HCT116 (cell line): ENCODE data around the gene FKBP14. TPM values are rescaled to one million over a fixed set of nuclear protein-coding genes. Genes with fewer than 3 reads are reported as not detected.

Source experiments
- ATAC-seq: fragments of 200-7000 bp; cut with Tn5 transposase; 2 replicates; pipeline ENCODE4 v1.9.1; 2020; ENCODE audit warnings: mild to moderate bottlenecking, moderate library complexity
- BruUV-seq: library from RNA; stranded (reverse); fragments of 400-500 nt; replicated peaks from 2 replicates; lab custom pipeline; 2021; lab: Mats Ljungman, UMichigan
- CTCF ChIA-PET: fragments of 300-600 bp; sonication (Branson Sonifier 250); formaldehyde crosslinking; loops from one replicate; lab custom pipeline; 2021; ENCODE audit warnings: antibody characterized with exemption; lab: Charles Lee
- POLR2A ChIA-PET: fragments of 300-600, 350-600 bp; sonication (Branson Sonifier 250); formaldehyde crosslinking; loops from one replicate; lab custom pipeline; 2021; ENCODE audit warnings: antibody characterized with exemption; lab: Charles Lee
- RAD21 ChIA-PET, 2 experiments: fragments of 300-600 bp; sonication (Branson Sonifier 250); formaldehyde crosslinking; loops; one replicate each; lab custom pipeline; 2023; ENCODE audit warnings: low total read pairs in 2 of 2; ENCODE audit not compliant: uncharacterized antibody in 2 of 2, unreplicated experiment in 2 of 2, low non-redundant PET in 1 of 2; lab: Charles Lee
- DNase-seq: peaks from one replicate; pipeline ENCODE4 v3.0.0-alpha.2; 2010; ENCODE audit warnings: low read depth, low spot score
- H2AFZ ChIP-seq: fragments of 200-600 bp; shearing (Covaris generic), sonication (generic); 2 replicates; pipeline ENCODE4 v1.6.1; 2017; ENCODE audit warnings: low read depth, mixed run types, mixed read lengths, antibody characterized with exemption, low read length; ENCODE audit not compliant: poor library complexity, severe bottlenecking
- H3K27ac ChIP-seq: 2 replicates; pipeline ENCODE4 v1.5.1; 2012; ENCODE audit warnings: low read depth, low read length
- H3K27me3 ChIP-seq: fragments of 200-600 bp; sonication (generic); 2 replicates; pipeline ENCODE4 v1.6.1; 2016; ENCODE audit warnings: mixed run types, low read length, mixed read lengths; ENCODE audit not compliant: insufficient read depth
- H3K36me3 ChIP-seq, 2 experiments: fragments of 200-500 bp in 1 of 2; fragments of 200-600 bp in 1 of 2; sonication (Bioruptor generic) in 1 of 2; sonication (generic) in 1 of 2; 2 replicates each; pipeline versions ENCODE4 v1.5.1 to v1.6.1; 2014 to 2016; ENCODE audit warnings: low read length in 2 of 2, inconsistent platforms in 1 of 2, mixed read lengths in 1 of 2, mixed run types in 1 of 2; ENCODE audit not compliant: insufficient read depth in 2 of 2, control insufficient read depth in 1 of 2
- H3K4me1 ChIP-seq, 2 experiments: fragments of 200-600 bp in 1 of 2; sonication (generic) in 1 of 2; 2 replicates each; pipeline versions ENCODE4 v1.5.1 to v1.6.1; 2012 to 2017; ENCODE audit warnings: low read length in 2 of 2, inconsistent platforms in 1 of 2, mild to moderate bottlenecking in 1 of 2, mixed read lengths in 1 of 2, mixed run types in 1 of 2, moderate library complexity in 1 of 2; ENCODE audit not compliant: insufficient read depth in 2 of 2, control insufficient read depth in 1 of 2
- H3K4me2 ChIP-seq: fragments of 200-600 bp; sonication (generic); 2 replicates; pipeline ENCODE4 v1.6.1; 2017; ENCODE audit warnings: mixed run types, low read length, mixed read lengths
- H3K4me3 ChIP-seq, 2 experiments: fragments of 200-600 bp in 1 of 2; sonication (generic) in 1 of 2; replicated peaks in 1 of 2; 2 replicates each; pipeline ENCODE4 v1.5.1; 2011 to 2016; ENCODE audit warnings: low read length in 2 of 2, control low read depth in 1 of 2, low read depth in 1 of 2, mild to moderate bottlenecking in 1 of 2, mixed read lengths in 1 of 2, mixed run types in 1 of 2
- H3K79me2 ChIP-seq: fragments of 200-600 bp; sonication (generic); 2 replicates; pipeline ENCODE4 v1.6.1; 2017; ENCODE audit warnings: mild to moderate bottlenecking, mixed run types, low read length, moderate library complexity, mixed read lengths; ENCODE audit not compliant: insufficient read depth
- H3K9ac ChIP-seq: fragments of 200-600 bp; sonication (generic); 2 replicates; pipeline ENCODE4 v1.6.1; 2016; ENCODE audit warnings: low read length, mixed read lengths
- H3K9me2 ChIP-seq: fragments of 200-600 bp; sonication (generic), shearing (Covaris generic); 2 replicates; pipeline ENCODE4 v1.6.1; 2017; ENCODE audit warnings: mixed run types, mild to moderate bottlenecking, moderate library complexity; ENCODE audit not compliant: insufficient read depth
- H3K9me3 ChIP-seq, 2 experiments: fragments of 200-500 bp in 1 of 2; fragments of 200-600 bp in 1 of 2; sonication (Bioruptor generic) in 1 of 2; sonication (generic) in 1 of 2; 2 replicates each; pipeline ENCODE4 v1.6.1; 2014 to 2017; ENCODE audit warnings: low read length in 2 of 2, mixed read lengths in 2 of 2, inconsistent platforms in 1 of 2, low read depth in 1 of 2, mild to moderate bottlenecking in 1 of 2, mixed run types in 1 of 2, moderate library complexity in 1 of 2; ENCODE audit not compliant: control insufficient read depth in 1 of 2, insufficient read depth in 1 of 2
- H4K20me1 ChIP-seq: fragments of 200-600 bp; sonication (generic), shearing (Covaris generic); 2 replicates; pipeline ENCODE4 v1.6.1; 2017; ENCODE audit warnings: mixed run types, mild to moderate bottlenecking, moderate library complexity; ENCODE audit not compliant: insufficient read depth
- ATF3 ChIP-seq: IDR thresholded peaks from 2 replicates; pipeline ENCODE4 v1.6.1; 2012
- CEBPB ChIP-seq: IDR thresholded peaks from 2 replicates; pipeline ENCODE4 v1.6.1; 2012; ENCODE audit warnings: low read depth
- CTCF ChIP-seq, 3 experiments: fragments of 200-600 bp in 1 of 3; sonication (generic) in 1 of 3; IDR thresholded peaks in 2 of 3; conservative IDR thresholded peaks in 1 of 3; 2 replicates each; pipeline ENCODE4 v1.5.1; 2012 to 2017; ENCODE audit warnings: low read depth in 2 of 3, low read length in 2 of 3, antibody characterized with exemption in 1 of 3, borderline replicate concordance in 1 of 3, control low read depth in 1 of 3, mild to moderate bottlenecking in 1 of 3, mixed read lengths in 1 of 3, mixed run types in 1 of 3, moderate library complexity in 1 of 3; ENCODE audit not compliant: insufficient read depth in 1 of 3
- EZH2 ChIP-seq: fragments of 200-600 bp; sonication (generic); IDR thresholded peaks from 2 replicates; pipeline ENCODE4 v1.6.1; 2017; ENCODE audit warnings: antibody characterized with exemption, mixed run types
- EZH2phosphoT487 ChIP-seq: fragments of 200-600 bp; IDR thresholded peaks from 2 replicates; pipeline ENCODE4 v1.6.1; 2018; ENCODE audit warnings: antibody characterized with exemption, borderline replicate concordance
- JUND ChIP-seq: IDR thresholded peaks from 2 replicates; pipeline ENCODE4 v1.6.1; 2012
- MAX ChIP-seq: IDR thresholded peaks from 2 replicates; pipeline ENCODE4 v1.6.1; 2012
- RAD21 ChIP-seq: IDR thresholded peaks from 2 replicates; pipeline ENCODE4 v1.6.1; 2012; ENCODE audit warnings: low read depth, mild to moderate bottlenecking
- SIN3A ChIP-seq: IDR thresholded peaks from 2 replicates; pipeline ENCODE4 v1.6.1; 2012; ENCODE audit warnings: low read depth
- SP1 ChIP-seq: IDR thresholded peaks from 2 replicates; pipeline ENCODE4 v1.6.1; 2012; ENCODE audit warnings: low read depth
- SRF ChIP-seq: IDR thresholded peaks from 2 replicates; pipeline ENCODE4 v1.6.1; 2012; ENCODE audit warnings: low read depth
- YY1 ChIP-seq: IDR thresholded peaks from 2 replicates; pipeline ENCODE4 v1.6.1; 2011; ENCODE audit warnings: low read length, low read depth, moderate library complexity, mild to moderate bottlenecking; ENCODE audit not compliant: insufficient replicate concordance; ENCODE audit errors: extremely low read depth
- ZBTB33 ChIP-seq: IDR thresholded peaks from 2 replicates; pipeline ENCODE4 v1.6.1; 2011; ENCODE audit warnings: mild to moderate bottlenecking, low read length, moderate library complexity; ENCODE audit not compliant: insufficient replicate concordance; ENCODE audit errors: extremely low read depth
- ZNF274 ChIP-seq: fragments of 200-500 bp; sonication (Bioruptor generic); IDR thresholded peaks from 2 replicates; pipeline ENCODE4 v1.6.1; 2014; ENCODE audit warnings: mild to moderate bottlenecking, low read depth, low read length, inconsistent platforms
- intact Hi-C: fragments of 100-400 bp; cut with micrococcal nuclease; formaldehyde crosslinking; loops from 2 replicates; pipeline ENCODE4 v1.10.0; 2022
- total RNA-seq: library from RNA; stranded (reverse); gene quantifications from one replicate; pipeline ENCODE4 v1.2.1, GENCODE V29; 2021; ENCODE audit not compliant: unreplicated experiment

The FKBP14 gene
- total RNA-seq, 1 experiment from 2014 or later, result 13.6 TPM

- BruUV-seq, result no TSS peak
- no peak overlapping the region for H2AFZ ChIP-seq
- ATAC-seq, result no peak
- H4K20me1 ChIP-seq, result no peaks in the 10 kb centered on the region
- CTCF ChIA-PET, result no interaction called here
- DNase-seq, result no peak
- H3K9me2 ChIP-seq, result no peaks in the 10 kb centered on the region
- H3K79me2 ChIP-seq, result no peaks in the 10 kb centered on the region
- no peak overlapping the region for H3K9ac ChIP-seq
- RAD21 ChIA-PET, result no interaction called here
- no peaks in the 10 kb centered on the region for H3K36me3 ChIP-seq
- no peaks in the 10 kb centered on the region for H3K27me3 ChIP-seq
- H3K4me3 ChIP-seq, result no peak overlapping the region
- H3K4me1 ChIP-seq, result no peaks in the 10 kb centered on the region
- POLR2A ChIA-PET, result no interaction called here
- H3K4me2 ChIP-seq, result no peak overlapping the region
- TF ChIP-seq CEBPB (no peak), SRF (no peak), JUND (no peak), EZH2phosphoT487 (no peak), MAX (no peak), SP1 (no peak), RAD21 (no peak), ZNF274 (no peak), SIN3A (no peak)
- no peak overlapping the region for H3K27ac ChIP-seq
- intact Hi-C loops, result no loop called here
- H3K9me3 ChIP-seq, result 0 out of 4 replicates have a peak, but pooled peaks cover 5 to 7% of the 10 kb centered on the region in 2 experiments
Measured at GRCh38 chr7:29996321-29996720, 30.2 kb downstream of the FKBP14 start.

- no peaks in the 10 kb centered on the region for H3K36me3 ChIP-seq
- H3K9ac ChIP-seq, result no peak overlapping the region
- POLR2A ChIA-PET, result no interaction called here
- H3K4me2 ChIP-seq, result no peak overlapping the region
- no peaks in the 10 kb centered on the region for H3K79me2 ChIP-seq
- intact Hi-C loops, result no loop called here
- peaks cover 4 to 6% of the 10 kb centered on the region in 2 experiments for H3K4me1 ChIP-seq
- no peaks in the 10 kb centered on the region for H3K27me3 ChIP-seq
- no peak overlapping the region for H3K27ac ChIP-seq
- no peak overlapping the region for H3K4me3 ChIP-seq
- H2AFZ ChIP-seq, result no peak overlapping the region
- RAD21 ChIA-PET, result no interaction called here
- DNase-seq (no peak), ATAC-seq (no peak)
- H4K20me1 ChIP-seq, result no peaks in the 10 kb centered on the region
- H3K9me2 ChIP-seq, result no peaks in the 10 kb centered on the region
- H3K9me3 ChIP-seq, result 0 out of 4 replicates have a peak, but pooled peaks cover 5 to 7% of the 10 kb centered on the region in 2 experiments
- BruUV-seq, result no TSS peak
- CTCF ChIA-PET, result no interaction called here
- no peak for TF ChIP-seq ZBTB33
- TF ChIP-seq ZNF274, result no peak
- TF ChIP-seq CTCF (IDR thresholded peaks at IDR 0.05 in 2 of 3, conservative IDR thresholded peaks at IDR 0.05 in 1 of 3; ENCODE audit: borderline replicate concordance in 1 of 3, insufficient read depth in 1 of 3, low read depth in 2 of 3, low read length in 2 of 3), result no peak
- TF ChIP-seq JUND, result no peak
- no peak for TF ChIP-seq EZH2phosphoT487
- no peak for TF ChIP-seq YY1
- no peak for TF ChIP-seq CEBPB
- TF ChIP-seq EZH2, result no peak
- no peak for TF ChIP-seq ATF3
- TF ChIP-seq RAD21, result no peak
- no peak for TF ChIP-seq MAX
Measured at GRCh38 chr7:29995652-29996051, 30.9 kb downstream of the FKBP14 start.
